ENCODE results near the gene OR5AU1. TPM values are rescaled to one million over a fixed set of nuclear protein-coding genes. Genes with fewer than 3 reads are reported as not detected.

OR5AU1 gene
- total and polyA plus RNA-seq, 2 of the 13 experiments (the other 11 are each of a cell fraction or from before 2014, with no cell fraction given) = not detected

- TF ChIP-seq, protein P1, sequence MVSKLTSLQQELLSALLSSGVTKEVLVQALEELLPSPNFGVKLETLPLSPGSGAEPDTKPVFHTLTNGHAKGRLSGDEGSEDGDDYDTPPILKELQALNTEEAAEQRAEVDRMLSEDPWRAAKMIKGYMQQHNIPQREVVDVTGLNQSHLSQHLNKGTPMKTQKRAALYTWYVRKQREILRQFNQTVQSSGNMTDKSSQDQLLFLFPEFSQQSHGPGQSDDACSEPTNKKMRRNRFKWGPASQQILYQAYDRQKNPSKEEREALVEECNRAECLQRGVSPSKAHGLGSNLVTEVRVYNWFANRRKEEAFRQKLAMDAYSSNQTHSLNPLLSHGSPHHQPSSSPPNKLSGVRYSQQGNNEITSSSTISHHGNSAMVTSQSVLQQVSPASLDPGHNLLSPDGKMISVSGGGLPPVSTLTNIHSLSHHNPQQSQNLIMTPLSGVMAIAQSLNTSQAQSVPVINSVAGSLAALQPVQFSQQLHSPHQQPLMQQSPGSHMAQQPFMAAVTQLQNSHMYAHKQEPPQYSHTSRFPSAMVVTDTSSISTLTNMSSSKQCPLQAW (CRISPR knock-in tag; IDR thresholded peaks at IDR 0.05) = no peak
- TF ChIP-seq PPARG (CRISPR knock-in tag; conservative IDR thresholded peaks at IDR 0.05) (no peak), KDM2A (CRISPR knock-in tag; IDR thresholded peaks at IDR 0.05; ENCODE audit: borderline replicate concordance, low read depth) (no peak), HDAC6 (IDR thresholded peaks at IDR 0.05; ENCODE audit: low read depth, low read length) (no peak)
- TF ChIP-seq, protein P2, sequence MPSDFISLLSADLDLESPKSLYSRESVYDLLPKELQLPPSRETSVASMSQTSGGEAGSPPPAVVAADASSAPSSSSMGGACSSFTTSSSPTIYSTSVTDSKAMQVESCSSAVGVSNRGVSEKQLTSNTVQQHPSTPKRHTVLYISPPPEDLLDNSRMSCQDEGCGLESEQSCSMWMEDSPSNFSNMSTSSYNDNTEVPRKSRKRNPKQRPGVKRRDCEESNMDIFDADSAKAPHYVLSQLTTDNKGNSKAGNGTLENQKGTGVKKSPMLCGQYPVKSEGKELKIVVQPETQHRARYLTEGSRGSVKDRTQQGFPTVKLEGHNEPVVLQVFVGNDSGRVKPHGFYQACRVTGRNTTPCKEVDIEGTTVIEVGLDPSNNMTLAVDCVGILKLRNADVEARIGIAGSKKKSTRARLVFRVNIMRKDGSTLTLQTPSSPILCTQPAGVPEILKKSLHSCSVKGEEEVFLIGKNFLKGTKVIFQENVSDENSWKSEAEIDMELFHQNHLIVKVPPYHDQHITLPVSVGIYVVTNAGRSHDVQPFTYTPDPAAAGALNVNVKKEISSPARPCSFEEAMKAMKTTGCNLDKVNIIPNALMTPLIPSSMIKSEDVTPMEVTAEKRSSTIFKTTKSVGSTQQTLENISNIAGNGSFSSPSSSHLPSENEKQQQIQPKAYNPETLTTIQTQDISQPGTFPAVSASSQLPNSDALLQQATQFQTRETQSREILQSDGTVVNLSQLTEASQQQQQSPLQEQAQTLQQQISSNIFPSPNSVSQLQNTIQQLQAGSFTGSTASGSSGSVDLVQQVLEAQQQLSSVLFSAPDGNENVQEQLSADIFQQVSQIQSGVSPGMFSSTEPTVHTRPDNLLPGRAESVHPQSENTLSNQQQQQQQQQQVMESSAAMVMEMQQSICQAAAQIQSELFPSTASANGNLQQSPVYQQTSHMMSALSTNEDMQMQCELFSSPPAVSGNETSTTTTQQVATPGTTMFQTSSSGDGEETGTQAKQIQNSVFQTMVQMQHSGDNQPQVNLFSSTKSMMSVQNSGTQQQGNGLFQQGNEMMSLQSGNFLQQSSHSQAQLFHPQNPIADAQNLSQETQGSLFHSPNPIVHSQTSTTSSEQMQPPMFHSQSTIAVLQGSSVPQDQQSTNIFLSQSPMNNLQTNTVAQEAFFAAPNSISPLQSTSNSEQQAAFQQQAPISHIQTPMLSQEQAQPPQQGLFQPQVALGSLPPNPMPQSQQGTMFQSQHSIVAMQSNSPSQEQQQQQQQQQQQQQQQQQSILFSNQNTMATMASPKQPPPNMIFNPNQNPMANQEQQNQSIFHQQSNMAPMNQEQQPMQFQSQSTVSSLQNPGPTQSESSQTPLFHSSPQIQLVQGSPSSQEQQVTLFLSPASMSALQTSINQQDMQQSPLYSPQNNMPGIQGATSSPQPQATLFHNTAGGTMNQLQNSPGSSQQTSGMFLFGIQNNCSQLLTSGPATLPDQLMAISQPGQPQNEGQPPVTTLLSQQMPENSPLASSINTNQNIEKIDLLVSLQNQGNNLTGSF (CRISPR knock-in tag; IDR thresholded peaks at IDR 0.05) = no peak
- Histone ChIP-seq H3K36me3 (replicated peaks in 1 of 2; ENCODE audit: control insufficient read depth in 1 of 2, insufficient read depth in 2 of 2, low read length in 2 of 2) (no peaks in the 10 kb centered on the region), H3K9me3 (ENCODE audit: low read length) (no peaks in the 10 kb centered on the region), H2AFZ (ENCODE audit: low read length) (no peak overlapping the region), H3K4me2 (ENCODE audit: low read depth, low read length) (no peak overlapping the region), H3K4me1 (ENCODE audit: insufficient read depth, low read length) (no peaks in the 10 kb centered on the region), H3K9ac (ENCODE audit: insufficient read depth, low read depth, low read length) (no peak overlapping the region), H3K27me3 (ENCODE audit: control insufficient read depth in 1 of 2, insufficient read depth in 2 of 2, low read length in 2 of 2) (peaks cover 2 to 24% of the 10 kb centered on the region in 2 experiments; a peak in 4 of 5 replicates), H3K27ac (ENCODE audit: extremely low read length, insufficient read depth, low read length) (no peak overlapping the region), H3K79me2 (ENCODE audit: insufficient read depth, low read length) (no peaks in the 10 kb centered on the region), H4K20me1 (ENCODE audit: insufficient read depth, low read length) (no peaks in the 10 kb centered on the region), H3K4me3 (replicated peaks in 1 of 3; ENCODE audit: insufficient read depth in 1 of 3, low read depth in 2 of 3, low read length in 3 of 3) (no peak overlapping the region)
- DNase-seq (ENCODE audit: low spot score) = no peak
- ChIA-PET CTCF (ENCODE audit: low intra/inter-chr PET ratio, low total read pairs) (no interaction called here), POLR2A (no interaction called here)
- intact Hi-C loops (cut with micrococcal nuclease; ENCODE audit: unreplicated experiment) (no loop called here), in situ Hi-C loops (cut with HindIII; ENCODE audit: extremely low pct_ligation_motif_present, low pct_unique_long_range_greater_than_20kb) (no loop called here)
- BruUV-seq (replicated peaks) = no TSS peak
- no peak for FAIRE-seq
- no peak for ATAC-seq
- 19% methylated on average over 5 of the region's 5 CpGs for WGBS (ENCODE audit: low lambda C conversion rate)
Observed at GRCh38 chr14:21162081-21162480, 6.2 kb upstream of the OR5AU1 start.
